Peyer's patch (tissue), 4 donors: ENCODE measurements around the gene HNRNPA1L2. TPM values are rescaled to one million over a fixed set of nuclear protein-coding genes. Genes with fewer than 3 reads are reported as not detected.
"Not testable (repeated sequence)": the region's sequence is repeated elsewhere in the genome, so short reads cannot be mapped to it uniquely, and the experiment has no call there.

Source experiments
- DNase-seq, 3 donors: peaks; one replicate each; pipeline ENCODE4 v3.0.0-alpha.2; 2017 to 2019
- H3K27ac ChIP-seq, 4 donors: fragments of 200-600 bp; sonication (generic); one replicate each; pipeline ENCODE4 v1.5.1; 2016 to 2019
- H3K27me3 ChIP-seq, 2 donors: fragments of 200-600 bp; sonication (generic); one replicate each; pipeline ENCODE4 v1.5.1; 2019
- H3K36me3 ChIP-seq, 3 donors: fragments of 200-600 bp; sonication (generic); one replicate each; pipeline ENCODE4 v1.5.1; 2016 to 2019
- H3K4me1 ChIP-seq, 4 donors: fragments of 200-600 bp; sonication (generic); one replicate each; pipeline ENCODE4 v1.5.1; 2016 to 2019
- H3K4me3 ChIP-seq, 4 donors: fragments of 200-600 bp; sonication (generic); 1 replicate in 3 of 4; 2 replicates in 1 of 4; pipeline ENCODE4 v1.5.1; 2016 to 2019; ENCODE audit warnings: mild to moderate bottlenecking in 1 of 4
- H3K9me3 ChIP-seq, 4 donors: fragments of 200-600 bp; sonication (generic); one replicate each; pipeline ENCODE4 v1.5.1; 2016 to 2019; ENCODE audit warnings: mild to moderate bottlenecking in 1 of 4
- CTCF ChIP-seq, 6 experiments: fragments of 450-650 bp in 4 of 6; fragments of 200-600 bp in 2 of 6; sonication (generic) in 1 of 6; IDR thresholded peaks; one replicate each; pipeline ENCODE4 v1.5.1; 2017 to 2019; ENCODE audit warnings: antibody characterized with exemption in 6 of 6, mild to moderate bottlenecking in 3 of 6, moderate library complexity in 1 of 6
- POLR2A ChIP-seq, 2 donors: fragments of 450-650 bp; IDR thresholded peaks; one replicate each; pipeline ENCODE4 v1.5.1; 2017; ENCODE audit warnings: antibody characterized with exemption in 2 of 2, mild to moderate bottlenecking in 2 of 2, moderate library complexity in 2 of 2
- total RNA-seq, 4 donors: library from RNA; depleted of rRNA; stranded (reverse); fragments of >200 nt; gene quantifications; one replicate each; pipeline ENCODE4 v1.1.0, GENCODE V29; 2016

Gene HNRNPA1L2
- total RNA-seq, 4 donors from 2014 or later = 2.8 to 23.9 (median 4.6) TPM

- Histone ChIP-seq H3K36me3 (no peaks in the 10 kb centered on the region), H3K4me3 (no peak overlapping the region), H3K4me1 (peaks cover 0 to 10% (median 7%) of the 10 kb centered on the region in 4 donors), H3K27me3 (no peaks in the 10 kb centered on the region), H3K27ac (no peak overlapping the region), H3K9me3 (no peaks in the 10 kb centered on the region)
- DNase-seq = no peak
- TF ChIP-seq POLR2A (IDR thresholded peaks at IDR 0.05) (no peak), CTCF (IDR thresholded peaks at IDR 0.05) (no peak)
Observed at GRCh38 chr13:52615812-52616211, 26.4 kb upstream of the HNRNPA1L2 start.

- H3K27me3 ChIP-seq = no peaks in the 10 kb centered on the region
- H3K9me3 ChIP-seq = no peaks in the 10 kb centered on the region
- TF ChIP-seq CTCF (IDR thresholded peaks at IDR 0.05) = no peak
- TF ChIP-seq POLR2A (IDR thresholded peaks at IDR 0.05) = peak; percentile 21 to 31
- H3K4me3 ChIP-seq = peak overlapping the region; percentile 52 to 78 (median 68)
- peak overlapping the region; percentile 40 to 84 (median 69) for H3K27ac ChIP-seq
- peaks cover 0 to 4% (median 0%) of the 10 kb centered on the region in 3 donors for H3K36me3 ChIP-seq
- H3K4me1 ChIP-seq = peaks cover 0 to 10% (median 7%) of the 10 kb centered on the region in 4 donors
- DNase-seq = peak; percentile 74 to 91 (median 85)
Observed at GRCh38 chr13:52617070-52618060, 24.9 kb upstream of the HNRNPA1L2 start.

GRCh38 chr13:52631083-52631690, 11.0 kb upstream of the HNRNPA1L2 start:
- peaks cover 0 to 21% (median 0%) of the 10 kb centered on the region in 3 donors for H3K36me3 ChIP-seq
- not testable (repeated sequence) for H3K27me3 ChIP-seq, H3K4me1 ChIP-seq, DNase-seq, H3K9me3 ChIP-seq
- peak overlapping the region in 3 of 4 donors; percentile 8 to 34 (median 32) for H3K4me3 ChIP-seq
- H3K27ac ChIP-seq = peak overlapping the region in 1 of 4 donors; percentile 20

GRCh38 chr13:52638666-52639328, 3.4 kb upstream of the HNRNPA1L2 start:
- peaks cover 0 to 11% (median 0%) of the 10 kb centered on the region in 3 donors for H3K36me3 ChIP-seq
- no peak for TF ChIP-seq CTCF (IDR thresholded peaks at IDR 0.05)
- no peak overlapping the region for H3K4me3 ChIP-seq
- H3K9me3 ChIP-seq = no peaks in the 10 kb centered on the region
- no peaks in the 10 kb centered on the region for H3K27me3 ChIP-seq
- no peak for DNase-seq
- no peaks in the 10 kb centered on the region for H3K4me1 ChIP-seq
- no peak overlapping the region for H3K27ac ChIP-seq

GRCh38 chr13:52644108-52644507, 1.9 kb downstream of the HNRNPA1L2 start:
- no peak overlapping the region for H3K27ac ChIP-seq
- no peaks in the 10 kb centered on the region for H3K27me3 ChIP-seq
- H3K9me3 ChIP-seq = no peaks in the 10 kb centered on the region
- peaks cover 0 to 11% (median 0%) of the 10 kb centered on the region in 3 donors for H3K36me3 ChIP-seq
- H3K4me3 ChIP-seq = no peak overlapping the region
- H3K4me1 ChIP-seq = no peaks in the 10 kb centered on the region
- TF ChIP-seq POLR2A (IDR thresholded peaks at IDR 0.05) = no peak
- TF ChIP-seq CTCF (IDR thresholded peaks at IDR 0.05) = no peak
- no peak for DNase-seq
